ENCODE results near the gene ARIH2.

The ARIH2 gene

GRCh38 chr3:48970586-48970985, 51.9 kb downstream of the ARIH2 start:
- Mint-ChIP-seq H3K36me3 (peaks cover 48% of the 10 kb centered on the region), H3K27me3 (no peaks in the 10 kb centered on the region), H3K4me1 (peaks cover 14% of the 10 kb centered on the region), H3K4me3 (no peak overlapping the region), H3K27ac (peak overlapping the region; percentile 11), H3K9me3 (no peaks in the 10 kb centered on the region)
- CTCF ChIA-PET, result interaction anchor here (1.2 kb wide), 1 partner anchor 231 kb away, joined by 3 read pairs; no protein-coding TSS in a partner anchor
- no peak for DNase-seq

DNA sequence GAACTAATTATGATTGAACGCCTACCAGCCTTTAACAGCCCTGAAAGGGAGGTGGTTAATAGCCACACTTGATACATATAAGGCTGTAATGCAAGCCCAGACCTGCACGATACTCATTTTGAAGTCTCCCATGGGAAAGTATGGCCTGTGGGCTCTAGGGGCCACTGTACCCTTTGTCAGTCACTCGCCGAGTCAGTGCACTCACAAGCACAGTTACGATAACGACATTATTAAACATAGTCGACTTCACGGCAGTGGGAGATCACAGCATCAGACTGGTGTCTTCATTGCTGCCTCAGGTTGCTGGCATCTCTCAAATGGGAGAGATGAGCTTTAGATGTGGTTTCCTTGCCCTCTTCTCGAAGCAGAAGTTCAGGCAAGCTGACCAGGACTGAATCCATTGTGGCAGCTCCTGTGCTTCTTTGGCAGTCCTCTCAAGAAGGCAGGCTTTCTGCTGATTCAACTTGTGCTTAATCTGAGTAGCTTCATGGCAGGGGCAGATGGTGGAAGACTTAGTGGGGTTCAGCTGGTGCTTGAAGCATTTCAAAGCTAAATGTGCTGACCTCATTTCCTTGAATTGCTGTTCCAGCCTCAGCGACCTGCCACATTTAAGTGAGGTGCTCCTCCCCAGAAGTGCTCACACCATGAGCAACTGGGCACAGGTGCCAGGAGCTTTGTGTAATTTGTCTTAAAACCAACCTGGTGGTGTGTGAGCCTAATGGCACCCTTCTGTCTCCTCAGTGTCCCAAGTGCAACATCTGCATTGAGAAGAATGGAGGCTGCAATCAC, 55.6 kb downstream of the ARIH2 start:
- H3K36me3 Mint-ChIP-seq, result peaks cover 51% of the 10 kb centered on the region

DNA sequence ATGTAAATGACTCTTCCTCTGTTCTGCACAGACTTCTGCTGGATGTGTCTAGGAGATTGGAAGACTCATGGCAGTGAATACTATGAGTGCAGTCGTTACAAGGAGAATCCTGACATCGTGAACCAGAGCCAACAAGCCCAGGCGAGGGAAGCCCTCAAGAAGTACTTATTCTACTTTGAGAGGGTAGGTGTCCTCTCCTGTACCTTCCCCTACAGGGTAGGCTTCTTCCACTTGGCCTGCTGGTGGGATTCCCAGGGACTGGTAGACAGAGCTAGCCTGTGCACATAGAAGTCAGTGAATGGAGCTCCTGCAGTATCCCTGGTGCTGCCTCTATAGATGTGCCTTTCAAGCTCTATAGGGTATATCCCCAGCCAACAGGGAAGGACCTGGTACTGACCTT, 60.8 kb downstream of the ARIH2 start:
- CTCF ChIA-PET, result no interaction called here
- Mint-ChIP-seq H3K4me3 (no peak overlapping the region), H3K27ac (no peak overlapping the region), H3K9me3 (no peaks in the 10 kb centered on the region), H3K27me3 (no peaks in the 10 kb centered on the region), H3K4me1 (peaks cover 6% of the 10 kb centered on the region), H3K36me3 (peaks cover 60% of the 10 kb centered on the region)
- DNase-seq, result no peak

More for the DNA sequence above, 55.6 kb downstream of the ARIH2 start:
- CTCF ChIA-PET, result interaction anchor here (0.6 to 0.7 kb wide), 2 partner anchors 10 to 236 kb away, joined by 3 to 4 read pairs; no protein-coding TSS in a partner anchor
- no peak overlapping the region for H3K4me3 Mint-ChIP-seq
- DNase-seq, result no peak
- H3K4me1 Mint-ChIP-seq, result peaks cover 14% of the 10 kb centered on the region
- no peaks in the 10 kb centered on the region for H3K9me3 Mint-ChIP-seq
- no peaks in the 10 kb centered on the region for H3K27me3 Mint-ChIP-seq
- H3K27ac Mint-ChIP-seq, result peak overlapping the region; percentile 4

DNA sequence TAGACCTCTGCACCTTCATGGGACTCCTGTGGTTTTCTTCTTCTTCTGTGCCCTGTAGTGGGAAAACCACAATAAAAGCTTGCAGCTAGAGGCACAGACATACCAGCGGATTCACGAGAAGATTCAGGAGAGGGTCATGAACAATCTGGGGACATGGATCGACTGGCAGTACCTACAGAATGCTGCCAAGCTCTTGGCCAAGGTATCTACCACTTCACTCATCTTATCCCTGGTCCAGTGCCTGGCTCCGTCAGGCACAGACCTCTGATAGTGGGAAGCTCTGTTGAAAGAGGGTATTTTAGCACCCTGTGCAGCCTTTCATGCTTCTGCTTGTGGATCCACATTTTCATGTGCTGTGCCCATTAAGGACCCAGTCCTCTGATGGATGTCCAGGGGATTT, 61.7 kb downstream of the ARIH2 start:
- H3K27me3 Mint-ChIP-seq, result no peaks in the 10 kb centered on the region
- no peak overlapping the region for H3K4me3 Mint-ChIP-seq
- H3K4me1 Mint-ChIP-seq, result no peaks in the 10 kb centered on the region
- H3K36me3 Mint-ChIP-seq, result peaks cover 55% of the 10 kb centered on the region
- no peaks in the 10 kb centered on the region for H3K9me3 Mint-ChIP-seq
- no peak for DNase-seq
- CTCF ChIA-PET, result interaction anchor here (1.3 kb wide), 1 partner anchor 589 kb away, joined by 3 read pairs; no protein-coding TSS in a partner anchor
- H3K27ac Mint-ChIP-seq, result no peak overlapping the region

DNA sequence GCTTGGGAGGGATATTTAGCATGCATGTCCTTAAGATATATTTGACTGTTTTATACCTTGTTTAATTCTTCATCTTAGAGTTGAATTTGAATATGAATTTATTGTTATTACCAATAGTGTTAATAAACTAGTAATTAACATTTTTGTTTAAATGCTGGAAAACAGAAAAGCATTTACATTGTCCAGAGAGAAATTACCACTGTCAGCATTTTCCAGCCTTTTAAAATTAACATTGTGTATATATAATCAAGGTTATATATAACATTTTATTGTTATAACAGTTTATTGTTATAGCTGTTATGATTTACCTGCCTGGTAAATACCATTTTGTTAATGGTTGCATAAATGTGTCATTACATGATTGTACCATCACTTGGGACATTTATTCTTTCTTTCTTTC, 63.4 kb downstream of the ARIH2 start:
- Mint-ChIP-seq H3K36me3 (peaks cover 48% of the 10 kb centered on the region), H3K27ac (no peak overlapping the region), H3K4me1 (no peaks in the 10 kb centered on the region), H3K27me3 (no peaks in the 10 kb centered on the region), H3K4me3 (no peak overlapping the region), H3K9me3 (no peaks in the 10 kb centered on the region)
- CTCF ChIA-PET, result no interaction called here
- no peak for DNase-seq

DNA sequence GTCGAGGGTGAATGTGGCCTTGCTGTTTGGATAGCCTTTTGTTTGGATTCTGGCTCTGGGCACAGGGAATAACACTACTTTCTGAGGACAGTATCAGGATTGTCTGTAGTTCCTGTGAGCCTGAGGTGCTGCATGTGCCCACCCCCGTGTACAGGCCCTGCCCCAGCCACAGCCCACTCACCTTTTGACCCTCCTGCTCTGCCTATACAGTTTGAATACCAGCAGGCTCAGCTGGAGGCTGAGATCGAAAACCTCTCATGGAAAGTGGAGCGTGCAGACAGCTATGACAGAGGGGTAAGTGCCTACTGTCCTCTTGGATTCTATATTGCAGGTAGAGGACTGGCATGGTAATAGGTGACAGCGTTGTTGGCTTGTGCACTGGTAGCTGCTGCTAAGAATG, 64.0 kb downstream of the ARIH2 start:
- H3K27ac Mint-ChIP-seq, result no peak overlapping the region
- peaks cover 48% of the 10 kb centered on the region for H3K36me3 Mint-ChIP-seq
- peaks cover 2% of the 10 kb centered on the region for H3K4me1 Mint-ChIP-seq
- H3K27me3 Mint-ChIP-seq, result no peaks in the 10 kb centered on the region
- CTCF ChIA-PET, result interaction anchor here (0.6 kb wide), 1 partner anchor 25 kb away, joined by 4 read pairs; no protein-coding TSS in a partner anchor
- no peaks in the 10 kb centered on the region for H3K9me3 Mint-ChIP-seq
- DNase-seq, result no peak
- no peak overlapping the region for H3K4me3 Mint-ChIP-seq

DNA sequence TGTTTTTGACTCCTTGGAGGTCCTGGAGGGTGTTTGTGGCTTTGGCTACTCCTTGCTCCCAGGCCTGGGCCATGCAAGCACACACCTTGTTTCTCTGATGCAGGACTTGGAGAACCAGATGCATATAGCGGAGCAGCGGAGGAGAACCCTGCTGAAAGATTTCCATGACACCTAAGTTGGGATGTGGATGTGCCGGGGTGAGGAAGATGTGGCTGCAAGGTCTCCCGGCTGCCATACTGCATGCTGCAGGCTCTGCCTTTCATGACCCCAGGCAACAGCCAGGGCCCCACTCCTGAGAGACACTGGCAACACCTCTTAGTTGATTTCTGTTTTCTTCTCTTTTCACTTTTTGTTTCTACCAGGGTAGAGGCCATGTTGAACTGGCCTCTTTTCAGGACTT, 64.5 kb downstream of the ARIH2 start:
- CTCF ChIA-PET, result interaction anchor here (0.6 kb wide), 1 partner anchor 25 kb away, joined by 4 read pairs; no protein-coding TSS in a partner anchor
- Mint-ChIP-seq H3K36me3 (peaks cover 48% of the 10 kb centered on the region), H3K4me1 (peaks cover 6% of the 10 kb centered on the region), H3K9me3 (no peaks in the 10 kb centered on the region), H3K27ac (peak overlapping the region; percentile 45), H3K4me3 (no peak overlapping the region), H3K27me3 (no peaks in the 10 kb centered on the region)
- no peak for DNase-seq

DNA sequence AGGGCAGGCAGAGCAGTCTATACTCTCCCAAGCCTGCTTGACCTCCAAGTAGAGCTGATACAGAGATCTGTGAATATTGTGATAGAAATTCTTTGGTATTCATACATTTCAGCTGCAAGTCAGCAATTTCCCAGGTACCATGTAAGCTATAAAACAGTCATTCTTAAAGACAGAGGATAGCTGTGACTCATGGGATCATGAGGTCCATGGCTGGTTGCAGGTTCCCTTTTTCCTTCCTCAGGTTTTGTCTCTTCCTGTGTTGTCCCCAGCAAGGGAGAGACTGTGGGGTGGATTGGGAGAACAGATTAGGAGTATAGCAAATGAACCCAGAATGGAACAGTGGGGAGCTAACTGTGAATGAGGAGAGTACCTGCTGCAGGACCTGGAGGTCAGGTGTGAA, 66.0 kb downstream of the ARIH2 start:
- H3K36me3 Mint-ChIP-seq, result peaks cover 41% of the 10 kb centered on the region
- H3K27me3 Mint-ChIP-seq, result no peaks in the 10 kb centered on the region
- CTCF ChIA-PET, result interaction anchor here (0.8 to 2.0 kb wide), 3 partner anchors 23 to 50 kb away, joined by 3 to 6 read pairs (median 5); partner anchors contain the start of gene WDR6
- no peaks in the 10 kb centered on the region for H3K9me3 Mint-ChIP-seq
- H3K4me1 Mint-ChIP-seq, result peaks cover 18% of the 10 kb centered on the region
- H3K27ac Mint-ChIP-seq, result peak overlapping the region; percentile 2
- H3K4me3 Mint-ChIP-seq, result no peak overlapping the region
- DNase-seq, result no peak

- H3K4me1 Mint-ChIP-seq, result peaks cover 22% of the 10 kb centered on the region
- H3K36me3 Mint-ChIP-seq, result peaks cover 35% of the 10 kb centered on the region
- no peaks in the 10 kb centered on the region for H3K27me3 Mint-ChIP-seq
- H3K4me3 Mint-ChIP-seq, result no peak overlapping the region
- no peak overlapping the region for H3K27ac Mint-ChIP-seq
- no peak for DNase-seq
- no peaks in the 10 kb centered on the region for H3K9me3 Mint-ChIP-seq
- CTCF ChIA-PET, result interaction anchor here (0.7 to 4.3 kb wide), 4 partner anchors 13 to 34 kb away, joined by 3 to 41 read pairs (median 6); partner anchors contain the start of gene WDR6
Measured at GRCh38 chr3:48985831-48986376, 67.3 kb downstream of the ARIH2 start.

DNA sequence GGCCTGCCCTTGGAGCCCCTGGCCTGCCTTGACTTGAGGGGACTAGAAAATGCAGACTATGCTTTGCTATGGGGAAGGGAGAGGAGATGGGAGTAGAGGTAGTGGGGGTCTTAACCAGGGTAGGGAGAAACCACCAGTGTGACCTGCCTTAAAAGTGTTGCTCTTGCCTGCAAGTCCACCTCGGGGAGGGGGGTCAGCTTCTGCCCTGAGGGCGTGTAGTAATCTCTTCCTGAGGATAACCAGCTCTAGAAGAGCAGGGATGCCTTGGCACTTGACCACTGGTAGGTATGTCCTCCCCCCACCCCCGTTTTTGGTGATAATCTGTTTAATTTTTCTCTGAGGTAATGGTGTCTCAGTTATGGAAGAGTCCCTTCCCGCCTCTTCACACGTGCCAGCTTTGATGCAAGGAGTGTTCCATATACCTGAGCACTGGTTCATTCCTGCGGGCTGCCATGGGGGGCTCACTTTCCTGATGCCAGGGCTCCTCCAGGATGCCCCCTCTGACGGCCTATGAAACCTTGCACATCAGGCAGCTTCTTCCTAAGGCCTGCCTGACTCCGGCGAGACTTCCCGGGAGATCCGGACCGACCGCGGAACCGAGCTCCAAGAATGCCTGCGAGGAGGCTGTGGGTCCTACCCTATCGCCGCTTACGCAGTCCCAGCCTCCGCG, 70.6 kb downstream of the ARIH2 start:
- Mint-ChIP-seq H3K9me3 (no peaks in the 10 kb centered on the region), H3K4me3 (peak overlapping the region; percentile 91), H3K27ac (peak overlapping the region; percentile 94), H3K27me3 (no peaks in the 10 kb centered on the region), H3K4me1 (peaks cover 53% of the 10 kb centered on the region), H3K36me3 (peaks cover 17% of the 10 kb centered on the region)
- no peak for DNase-seq
- CTCF ChIA-PET, result interaction anchor here (1.1 to 4.3 kb wide), 7 partner anchors 11 to 169 kb away, joined by 3 to 46 read pairs (median 26); partner anchors contain the start of genes NDUFAF3, QRICH1 and WDR6

- Mint-ChIP-seq H3K36me3 (peaks cover 18% of the 10 kb centered on the region), H3K4me1 (peaks cover 59% of the 10 kb centered on the region)
- DNase-seq, result peak; percentile 78
Measured at GRCh38 chr3:48989796-48990635, 71.4 kb downstream of the ARIH2 start, which contains the start of gene P4HTM. Gene P4HTM (plus strand): TSS chr3:48990241. CDS start chr3:48990257, 16 bp downstream.

GRCh38 chr3:48990636-48991469, 72.2 kb downstream of the ARIH2 start:
- Mint-ChIP-seq H3K9me3 (no peaks in the 10 kb centered on the region), H3K27me3 (no peaks in the 10 kb centered on the region), H3K4me1 (peaks cover 62% of the 10 kb centered on the region), H3K36me3 (peaks cover 22% of the 10 kb centered on the region), H3K27ac (peak overlapping the region; percentile 93), H3K4me3 (peak overlapping the region; percentile 92)
- CTCF ChIA-PET, result interaction anchor here (1.4 to 1.7 kb wide), 2 partner anchors 17 to 23 kb away, joined by 8 to 11 read pairs; partner anchors contain the start of gene WDR6
- DNase-seq, result peak; percentile 65

More at GRCh38 chr3:48989796-48990635, 71.4 kb downstream of the ARIH2 start, which contains the start of gene P4HTM:
- CTCF ChIA-PET, result interaction anchor here (1.1 to 4.3 kb wide), 6 partner anchors 17 to 169 kb away, joined by 3 to 46 read pairs (median 28); partner anchors contain the start of genes NDUFAF3, QRICH1 and WDR6
- no peaks in the 10 kb centered on the region for H3K9me3 Mint-ChIP-seq
- H3K27ac Mint-ChIP-seq, result peak within 1 kb of the TSS; percentile 94
- H3K27me3 Mint-ChIP-seq, result no peaks in the 10 kb centered on the region
- H3K4me3 Mint-ChIP-seq, result peak within 1 kb of the TSS; percentile 92

Measured in activated naive CD4-positive, alpha-beta T cell treated with anti-CD3 and anti-CD28 coated beads, Interleukin-2, amount 10 ng/mL, durations not matched to agents 7 days and 5 days (primary cell).